Neural cell (in vitro differentiated cells): ENCODE measurements around the gene ATAD3C. TPM values are rescaled to one million over a fixed set of nuclear protein-coding genes. Genes with fewer than 3 reads are reported as not detected.
A peak's percentile ranks its signal among the peaks of the same experiment; 100 is the strongest.

Experiments
- H2AFZ ChIP-seq: fragments of 200-600, 300-800 bp; sonication (generic), shearing (Covaris generic); 2 replicates; pipeline ENCODE4 v1.6.0; 2014; ENCODE audit warnings: low read depth, mild to moderate bottlenecking, antibody characterized with exemption, low read length, moderate library complexity
- H3F3A ChIP-seq: fragments of 200-600 bp; shearing (Covaris generic); 2 replicates; pipeline ENCODE4 v1.6.1; 2016; ENCODE audit warnings: mild to moderate bottlenecking, moderate library complexity, mixed read lengths, antibody characterized with exemption, low read length; ENCODE audit not compliant: insufficient read depth, poor library complexity, severe bottlenecking
- H3K27ac ChIP-seq: fragments of 200-600, 300-800 bp; sonication (generic), shearing (Covaris generic); 2 replicates; pipeline ENCODE4 v1.5.1; 2014; ENCODE audit warnings: mild to moderate bottlenecking, low read length, moderate library complexity
- H3K27me3 ChIP-seq: fragments of 300-800, 200-600 bp; sonication (generic), shearing (Covaris generic); 2 replicates; pipeline ENCODE4 v1.6.0; 2014; ENCODE audit warnings: mild to moderate bottlenecking, low read depth, low read length, moderate library complexity; ENCODE audit not compliant: insufficient read depth
- H3K36me3 ChIP-seq: fragments of 300-800, 200-600 bp; sonication (generic), shearing (Covaris generic); 2 replicates; pipeline ENCODE4 v1.5.1; 2014; ENCODE audit warnings: mild to moderate bottlenecking, antibody characterized with exemption, low read length, moderate library complexity; ENCODE audit not compliant: insufficient read depth
- H3K4me2 ChIP-seq: fragments of 300-800, 200-600 bp; sonication (generic), shearing (Covaris generic); 2 replicates; pipeline ENCODE4 v1.6.0; 2014; ENCODE audit warnings: mild to moderate bottlenecking, low read length
- H3K4me3 ChIP-seq: fragments of 300-800, 200-600 bp; sonication (generic), shearing (Covaris generic); 2 replicates; pipeline ENCODE4 v1.5.1; 2014; ENCODE audit warnings: mild to moderate bottlenecking, low read length, moderate library complexity
- H3K79me2 ChIP-seq: fragments of 200-600 bp; shearing (Covaris generic); replicated peaks from 2 replicates; pipeline ENCODE4 v1.6.0; 2014; ENCODE audit warnings: mild to moderate bottlenecking, low read length, moderate library complexity; ENCODE audit not compliant: insufficient read depth
- H3K9ac ChIP-seq: fragments of 300-800, 200-600 bp; sonication (generic), shearing (Covaris generic); 2 replicates; pipeline ENCODE4 v1.6.1; 2016; ENCODE audit warnings: mild to moderate bottlenecking, low read length, mixed read lengths
- H3K9me2 ChIP-seq: fragments of 200-600 bp; shearing (Covaris generic); 2 replicates; pipeline ENCODE4 v1.6.1; 2016; ENCODE audit warnings: mild to moderate bottlenecking, low read length, mixed read lengths; ENCODE audit not compliant: insufficient read depth
- H3K9me3 ChIP-seq: fragments of 200-600, 300-800 bp; sonication (generic), shearing (Covaris generic); 2 replicates; pipeline ENCODE4 v1.6.1; 2016; ENCODE audit warnings: mild to moderate bottlenecking, mixed run types, low read length, moderate library complexity, mixed read lengths
- H4K20me1 ChIP-seq: fragments of 200-600 bp; shearing (Covaris generic); 2 replicates; pipeline ENCODE4 v1.6.1; 2016; ENCODE audit warnings: mild to moderate bottlenecking, mixed run types; ENCODE audit not compliant: insufficient read depth
- CTCF ChIP-seq: fragments of 450-650 bp; IDR thresholded peaks from 2 replicates; pipeline ENCODE4 v1.5.1; 2014; ENCODE audit warnings: antibody characterized with exemption, mild to moderate bottlenecking, moderate library complexity; ENCODE audit not compliant: poor library complexity, severe bottlenecking
- EP300 ChIP-seq: fragments of 450-650 bp; conservative IDR thresholded peaks from 2 replicates; pipeline ENCODE4 v1.6.1; 2014; ENCODE audit warnings: antibody characterized with exemption, mild to moderate bottlenecking, moderate library complexity; ENCODE audit not compliant: poor library complexity, severe bottlenecking
- EZH2 ChIP-seq: fragments of 200-600, 300-800 bp; shearing (Covaris generic), sonication (generic); IDR thresholded peaks from 2 replicates; pipeline ENCODE4 v1.6.1; 2014; ENCODE audit warnings: antibody characterized with exemption, low read length, borderline replicate concordance, mild to moderate bottlenecking; ENCODE audit not compliant: insufficient read depth, poor library complexity, severe bottlenecking
- MXI1 ChIP-seq: fragments of 450-650 bp; conservative IDR thresholded peaks from 2 replicates; pipeline ENCODE4 v1.6.1; 2014; ENCODE audit warnings: antibody characterized with exemption, mild to moderate bottlenecking; ENCODE audit not compliant: poor library complexity, severe bottlenecking
- POLR2AphosphoS5 ChIP-seq: IDR thresholded peaks from 2 replicates; pipeline ENCODE4 v1.6.1; 2012
- RAD21 ChIP-seq: fragments of 450-650 bp; conservative IDR thresholded peaks from 2 replicates; pipeline ENCODE4 v1.6.1; 2014; ENCODE audit warnings: antibody characterized with exemption, mild to moderate bottlenecking, moderate library complexity
- REST ChIP-seq: IDR thresholded peaks from 2 replicates; pipeline ENCODE4 v1.6.1; 2012; ENCODE audit warnings: borderline replicate concordance
- SMC3 ChIP-seq: fragments of 450-650 bp; conservative IDR thresholded peaks from 2 replicates; pipeline ENCODE4 v1.6.1; 2014; ENCODE audit warnings: antibody characterized with exemption, mild to moderate bottlenecking, moderate library complexity; ENCODE audit not compliant: poor library complexity
- TAF1 ChIP-seq: IDR thresholded peaks from 2 replicates; pipeline ENCODE4 v1.6.1; 2012; ENCODE audit warnings: low read depth
- polyA plus RNA-seq: library from polyadenylated mRNA; depleted of rRNA; stranded (reverse); fragments of >200 nt; gene quantifications from 2 replicates; pipeline ENCODE4 v1.2.3, GENCODE V29; 2014

ATAD3C gene
- polyA plus RNA-seq, 1 donor from 2014 or later: not detected

GRCh38 chr1:1426496-1427105 lies 22.9 kb upstream of the ATAD3C start:
- no peak overlapping the region for H2AFZ ChIP-seq
- no peak overlapping the region for H3K9ac ChIP-seq
- TF ChIP-seq TAF1 (no peak), SMC3 (no peak), CTCF (no peak), POLR2AphosphoS5 (no peak), MXI1 (no peak), EP300 (no peak), RAD21 (no peak), REST (no peak), EZH2 (no peak)
- H3K9me2 ChIP-seq: no peaks in the 10 kb centered on the region
- H4K20me1 ChIP-seq: no peaks in the 10 kb centered on the region
- no peaks in the 10 kb centered on the region for H3K27me3 ChIP-seq
- no peak overlapping the region for H3K4me3 ChIP-seq
- no peaks in the 10 kb centered on the region for H3K9me3 ChIP-seq
- no peaks in the 10 kb centered on the region for H3K36me3 ChIP-seq
- no peak overlapping the region for H3K4me2 ChIP-seq
- H3K79me2 ChIP-seq: no peaks in the 10 kb centered on the region
- H3F3A ChIP-seq: no peaks in the 10 kb centered on the region
- H3K27ac ChIP-seq: no peak overlapping the region

- Histone ChIP-seq H3K27me3 (no peaks in the 10 kb centered on the region), H3F3A (no peaks in the 10 kb centered on the region), H3K27ac (no peak overlapping the region), H3K9me3 (no peaks in the 10 kb centered on the region), H3K4me2 (no peak overlapping the region), H3K36me3 (no peaks in the 10 kb centered on the region), H2AFZ (no peak overlapping the region), H3K9ac (peak overlapping the region; percentile 56), H3K4me3 (peak overlapping the region; percentile 43), H3K9me2 (no peaks in the 10 kb centered on the region), H3K79me2 (no peaks in the 10 kb centered on the region), H4K20me1 (no peaks in the 10 kb centered on the region)
- TF ChIP-seq TAF1 (no peak), REST (no peak), EP300 (no peak)
These were observed 22.2 kb upstream of the ATAD3C start for GRCh38 chr1:1427106-1427819.
